Ovary (tissue), 9 donors: ENCODE measurements around the gene LUZP2. TPM values are rescaled to one million over a fixed set of nuclear protein-coding genes. Genes with fewer than 3 reads are reported as not detected.

Experiments used
- DNase-seq, 5 donors: peaks; one replicate each; pipeline ENCODE4 v3.0.0-alpha.2; 2019 to 2020
- H3K27ac ChIP-seq, 2 donors: fragments of 200-600 bp; one replicate each; pipeline versions ENCODE4 v1.5.1 to v1.8.0; 2019 to 2022
- H3K27me3 ChIP-seq: fragments of 200-600 bp; one replicate; pipeline ENCODE4 v1.8.0; 2022
- H3K36me3 ChIP-seq: fragments of 200-600 bp; sonication (generic); one replicate; pipeline ENCODE4 v1.5.1; 2019
- H3K4me1 ChIP-seq: one replicate; pipeline ENCODE4 v1.8.1; 2013; ENCODE audit warnings: mild to moderate bottlenecking, moderate library complexity; ENCODE audit not compliant: insufficient read depth
- H3K4me3 ChIP-seq: fragments of 200-600 bp; sonication (generic); one replicate; pipeline ENCODE4 v1.5.1; 2017
- H3K9me3 ChIP-seq, 2 donors: fragments of 200-600 bp in 1 of 2; sonication (generic) in 1 of 2; one replicate each; pipeline versions ENCODE4 v1.5.1 to v1.8.1; 2013 to 2019; ENCODE audit warnings: mild to moderate bottlenecking in 1 of 2, moderate library complexity in 1 of 2
- CTCF ChIP-seq, 3 donors: fragments of 450-650 bp in 2 of 3; fragments of 200-600 bp in 1 of 3; IDR thresholded peaks; one replicate each; pipeline versions ENCODE4 v1.5.1 to v1.8.0; 2016 to 2022; ENCODE audit warnings: antibody characterized with exemption in 3 of 3, mild to moderate bottlenecking in 1 of 3
- EP300 ChIP-seq: sonication (generic); formaldehyde crosslinking; IDR thresholded peaks from one replicate; pipeline ENCODE4 v1.6.1; 2017; ENCODE audit warnings: antibody characterized with exemption
- POLR2A ChIP-seq: fragments of 450-650 bp; IDR thresholded peaks from one replicate; pipeline ENCODE4 v1.6.1; 2017; ENCODE audit warnings: antibody characterized with exemption, mild to moderate bottlenecking, moderate library complexity
- WGBS, 3 donors: extraction: QIAGEN DNeasy Blood & Tissue Kit in 1 of 3; methylation state at CpG; one replicate each; pipeline versions ENCODE4 v1.1.5 to v1.1.7; 2013 to 2017; 5-methylcytosine and 5-hydroxymethylcytosine counted together
- intact Hi-C, 4 donors: fragments of 100-400 bp; cut with DNase I; formaldehyde crosslinking; loops; one replicate each; pipeline versions ENCODE4 v1.11.0 to v1.15.1; 2022 to 2023
- polyA plus RNA-seq, 2 donors: library from polyadenylated mRNA; stranded (reverse); fragments of 200-250 nt in 1 of 2; fragments of 350-450 nt in 1 of 2; fragmentation: Illumina TruSeq in 1 of 2; extraction: RNeasy Lipid Tissue Mini Kit (QIAGEN cat#74804) in 1 of 2; gene quantifications; one replicate each; pipeline ENCODE4 v1.2.3, GENCODE V29; 2013 to 2014
- small RNA-seq: library from RNA; depleted of rRNA; stranded (forward); fragments of <200 nt; gene quantifications from one replicate; pipeline ENCODE3, GENCODE V24; 2016
- total RNA-seq, 7 donors: library from RNA; depleted of rRNA in 2 of 7; stranded (reverse); fragments of >200 nt in 2 of 7; fragmentation: NEBNext Ultra II Directional in 3 of 7; extraction: Animal tissue kit (Norgen Biotek cat#: 25700) in 3 of 7; gene quantifications; one replicate each; pipeline versions ENCODE4 v1.1.0 to v1.2.4, GENCODE V29; 2016 to 2023
- donor health status: DM: no; HTN: no; CAD: no; lungs with moderate emphysema.
- donor health status: DM: no; HTN: no; CAD: no.
- donor health status: Bipolar disorder and iron deficiency.
- donor health status: DM: yes; HTN: yes; CAD: no.
- donor health status: DM: no; HTN: no; CAD: no.
- donor health status: DM: yes; HTN: yes; CAD: no.

Gene LUZP2
- total and polyA plus RNA-seq, 9 donors, result 0.04 to 0.23 (median 0.07) TPM; not detected in 6

- no peak for DNase-seq
- no peaks in the 10 kb centered on the region for H3K27me3 ChIP-seq
- intact Hi-C loops, result no loop called here
- WGBS, 3 donors, result 90 to 91% (median 91%) methylated on average over 3 of the region's 3 CpGs
- TF ChIP-seq POLR2A (no peak), EP300 (no peak), CTCF (IDR thresholded peaks at IDR 0.05) (no peak)
- H3K36me3 ChIP-seq, result no peaks in the 10 kb centered on the region
- H3K9me3 ChIP-seq, result no peaks in the 10 kb centered on the region
- H3K27ac ChIP-seq, result no peak overlapping the region
- H3K4me1 ChIP-seq, result no peaks in the 10 kb centered on the region
- H3K4me3 ChIP-seq, result no peak overlapping the region
Observed at GRCh38 chr11:25119416-25119815, 622.6 kb downstream of the LUZP2 start.

Small RNA genes within 50 kb of the gene (small RNA-seq; reads per million reads assigned to genes)
- gene RF00019, result not detected
